Heart left ventricle (tissue), 13 donors: ENCODE data around the gene LRRFIP1.

Experiments used
- POLR2A ChIP-seq, 2 donors: fragments of 450-650 bp; IDR thresholded peaks; one replicate each; pipeline ENCODE4 v1.6.1; 2017; ENCODE audit warnings: antibody characterized with exemption in 2 of 2, mild to moderate bottlenecking in 2 of 2, moderate library complexity in 2 of 2
- TF ChIP-seq, protein P1 (sequence below), 12 donors: fragments of 200-600 bp; sonication (generic) in 4 of 12; IDR thresholded peaks; one replicate each; pipeline versions ENCODE4 v1.5.0 to v1.8.0; 2018 to 2022; ENCODE audit warnings: antibody characterized with exemption in 12 of 12, mild to moderate bottlenecking in 5 of 12
- donor health status: ischemic (EF 13 %, LVEDD 7.1; RV severe dilation, severe dysfunction).
- donor health status: DM: no; HTN: yes; CAD: no.
- donor health status: DM: no; HTN: no; CAD: no.
- donor health status: ischemic (EF 25% LVEDD 6.9; RV normal size, moderate dysfunction).
- donor health status: ischemic (EF 25% LVEDD 5.7; RV mildly dilated, moderate dysfunction).
- donor health status: ischemic (EF 35%, LVEDD 5.7; RV mildly dilated, moderate dysfunction).
- donor health status: nonischemic (EF 11% LVEDD 7.7; RV severe dilation, severe dysfunction).
- donor health status: DM: yes; HTN: yes; CAD: no.
- donor health status: PGD.
- donor health status: ischemic (EF 29% LVEDD 5.4; RV normal size, mild dysfunction).
- donor health status: nonischemic (EF 23%, LVEDD 6.1; RV moderate dilation, normal function).

- no peak for TF ChIP-seq POLR2A (IDR thresholded peaks at IDR 0.05)
- TF ChIP-seq, protein P1, sequence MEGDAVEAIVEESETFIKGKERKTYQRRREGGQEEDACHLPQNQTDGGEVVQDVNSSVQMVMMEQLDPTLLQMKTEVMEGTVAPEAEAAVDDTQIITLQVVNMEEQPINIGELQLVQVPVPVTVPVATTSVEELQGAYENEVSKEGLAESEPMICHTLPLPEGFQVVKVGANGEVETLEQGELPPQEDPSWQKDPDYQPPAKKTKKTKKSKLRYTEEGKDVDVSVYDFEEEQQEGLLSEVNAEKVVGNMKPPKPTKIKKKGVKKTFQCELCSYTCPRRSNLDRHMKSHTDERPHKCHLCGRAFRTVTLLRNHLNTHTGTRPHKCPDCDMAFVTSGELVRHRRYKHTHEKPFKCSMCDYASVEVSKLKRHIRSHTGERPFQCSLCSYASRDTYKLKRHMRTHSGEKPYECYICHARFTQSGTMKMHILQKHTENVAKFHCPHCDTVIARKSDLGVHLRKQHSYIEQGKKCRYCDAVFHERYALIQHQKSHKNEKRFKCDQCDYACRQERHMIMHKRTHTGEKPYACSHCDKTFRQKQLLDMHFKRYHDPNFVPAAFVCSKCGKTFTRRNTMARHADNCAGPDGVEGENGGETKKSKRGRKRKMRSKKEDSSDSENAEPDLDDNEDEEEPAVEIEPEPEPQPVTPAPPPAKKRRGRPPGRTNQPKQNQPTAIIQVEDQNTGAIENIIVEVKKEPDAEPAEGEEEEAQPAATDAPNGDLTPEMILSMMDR (IDR thresholded peaks at IDR 0.05) = no peak
Measured at GRCh38 chr2:237602409-237602808, 25.0 kb upstream of the LRRFIP1 start.
